B cell (primary cell): ENCODE data around the gene MFF.

ENCODE experiments used
- CTCF ChIP-seq: fragments of 200-600 bp; IDR thresholded peaks from one replicate; pipeline ENCODE4 v1.8.0; 2022; ENCODE audit warnings: antibody characterized with exemption, mild to moderate bottlenecking
- EZH2 ChIP-seq: IDR thresholded peaks from 2 replicates; pipeline ENCODE4 v1.6.1; 2012; ENCODE audit warnings: borderline replicate concordance, low read depth, mild to moderate bottlenecking, moderate library complexity, low read length; ENCODE audit not compliant: insufficient read depth, poor library complexity, severe bottlenecking

GRCh38 chr2:227348324-227348723, 23.3 kb downstream of the MFF start:
- no peak for TF ChIP-seq CTCF
- TF ChIP-seq EZH2 = no peak
